ENCODE measurements around the gene FOXJ2.

Gene FOXJ2

GRCh38 chr12:8034802-8035201 is 2.3 kb downstream of the FOXJ2 start:
- no peak overlapping the region for H3K27ac ChIP-seq (replicated peaks)
- H3K4me3 ChIP-seq (replicated peaks; ENCODE audit: insufficient read depth, low read length) = no peak overlapping the region
- no peak for DNase-seq (ENCODE audit: low read depth in 1 of 2, low spot score in 1 of 2)
- TF ChIP-seq, protein P1, sequence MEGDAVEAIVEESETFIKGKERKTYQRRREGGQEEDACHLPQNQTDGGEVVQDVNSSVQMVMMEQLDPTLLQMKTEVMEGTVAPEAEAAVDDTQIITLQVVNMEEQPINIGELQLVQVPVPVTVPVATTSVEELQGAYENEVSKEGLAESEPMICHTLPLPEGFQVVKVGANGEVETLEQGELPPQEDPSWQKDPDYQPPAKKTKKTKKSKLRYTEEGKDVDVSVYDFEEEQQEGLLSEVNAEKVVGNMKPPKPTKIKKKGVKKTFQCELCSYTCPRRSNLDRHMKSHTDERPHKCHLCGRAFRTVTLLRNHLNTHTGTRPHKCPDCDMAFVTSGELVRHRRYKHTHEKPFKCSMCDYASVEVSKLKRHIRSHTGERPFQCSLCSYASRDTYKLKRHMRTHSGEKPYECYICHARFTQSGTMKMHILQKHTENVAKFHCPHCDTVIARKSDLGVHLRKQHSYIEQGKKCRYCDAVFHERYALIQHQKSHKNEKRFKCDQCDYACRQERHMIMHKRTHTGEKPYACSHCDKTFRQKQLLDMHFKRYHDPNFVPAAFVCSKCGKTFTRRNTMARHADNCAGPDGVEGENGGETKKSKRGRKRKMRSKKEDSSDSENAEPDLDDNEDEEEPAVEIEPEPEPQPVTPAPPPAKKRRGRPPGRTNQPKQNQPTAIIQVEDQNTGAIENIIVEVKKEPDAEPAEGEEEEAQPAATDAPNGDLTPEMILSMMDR (IDR thresholded peaks at IDR 0.05; ENCODE audit: insufficient read depth, low read length) = no peak
- TF ChIP-seq POLR2AphosphoS5 (IDR thresholded peaks at IDR 0.05; ENCODE audit: low read depth) = no peak
- TF ChIP-seq GABPA (IDR thresholded peaks at IDR 0.05; ENCODE audit: low read depth) = no peak
- no peak for TF ChIP-seq REST (IDR thresholded peaks at IDR 0.05; ENCODE audit: insufficient replicate concordance, low read depth)
- no peak for TF ChIP-seq SPI1 (IDR thresholded peaks at IDR 0.05; ENCODE audit: borderline replicate concordance, low read depth)
- H3K27me3 ChIP-seq (ENCODE audit: insufficient read depth, poor library complexity, severe bottlenecking) = no peaks in the 10 kb centered on the region

DNA sequence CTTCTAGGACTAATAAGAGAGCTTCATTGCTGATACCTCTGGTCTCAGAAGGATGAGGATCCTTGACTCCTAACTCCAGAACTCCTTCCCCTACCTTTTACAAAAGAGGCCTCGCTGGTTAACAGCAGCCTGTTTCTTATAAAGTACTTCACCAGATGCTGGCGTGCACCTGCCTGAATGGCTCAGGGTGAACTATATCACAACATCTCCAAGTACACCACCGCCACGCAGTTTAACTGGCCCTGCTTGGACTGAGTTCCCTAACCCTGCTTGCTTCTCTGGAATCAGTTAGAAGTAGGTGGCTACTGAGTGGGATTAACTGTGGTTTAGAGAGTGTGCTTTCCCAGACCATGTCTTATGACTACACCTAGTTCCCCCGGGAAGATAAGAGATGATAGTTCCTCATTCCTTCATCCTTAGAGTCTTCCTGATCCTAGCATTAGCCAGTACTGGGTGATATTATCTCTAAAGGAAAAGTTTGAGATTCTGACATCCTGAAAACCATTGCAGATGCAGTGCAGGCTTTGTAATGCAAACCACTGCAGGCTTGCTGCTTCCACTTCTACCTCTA is 3.0 kb downstream of the FOXJ2 start:
- Histone ChIP-seq H3K27me3 (ENCODE audit: insufficient read depth, poor library complexity, severe bottlenecking) (no peaks in the 10 kb centered on the region), H3K4me3 (replicated peaks; ENCODE audit: insufficient read depth, low read length) (no peak overlapping the region), H3K27ac (replicated peaks) (no peak overlapping the region)
- no peak for DNase-seq (ENCODE audit: low read depth in 1 of 2, low spot score in 1 of 2)
- no peak for TF ChIP-seq GABPA (IDR thresholded peaks at IDR 0.05; ENCODE audit: low read depth)
- no peak for TF ChIP-seq SPI1 (IDR thresholded peaks at IDR 0.05; ENCODE audit: borderline replicate concordance, low read depth)
- no peak for TF ChIP-seq REST (IDR thresholded peaks at IDR 0.05; ENCODE audit: insufficient replicate concordance, low read depth)
- TF ChIP-seq, protein P1 (IDR thresholded peaks at IDR 0.05; ENCODE audit: insufficient read depth, low read length) = no peak
- no peak for TF ChIP-seq POLR2AphosphoS5 (IDR thresholded peaks at IDR 0.05; ENCODE audit: low read depth)

DNA sequence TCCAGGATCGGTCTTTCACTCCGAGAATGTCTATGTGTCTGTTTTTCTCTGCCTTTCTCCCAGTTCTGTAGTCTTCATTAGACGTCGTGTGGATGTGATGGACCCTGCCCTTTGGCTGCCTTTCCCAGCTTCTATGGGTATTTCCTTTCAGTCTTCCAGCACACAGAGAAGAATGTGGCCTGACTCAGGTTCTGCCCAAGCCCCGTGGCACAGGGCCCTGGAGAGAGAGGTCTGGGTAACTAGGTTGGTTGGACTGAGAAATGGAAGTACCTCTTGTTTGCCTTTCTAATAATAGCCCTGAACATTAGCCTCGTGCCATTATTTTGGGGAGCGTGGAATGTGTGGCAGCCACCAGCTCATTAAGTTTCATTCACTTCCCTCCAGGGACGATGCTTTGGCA is 3.8 kb downstream of the FOXJ2 start:
- Histone ChIP-seq H3K27ac (replicated peaks) (no peak overlapping the region), H3K4me3 (replicated peaks; ENCODE audit: insufficient read depth, low read length) (no peak overlapping the region), H3K27me3 (ENCODE audit: insufficient read depth, poor library complexity, severe bottlenecking) (no peaks in the 10 kb centered on the region)
- DNase-seq (ENCODE audit: low read depth in 1 of 2, low spot score in 1 of 2) = no peak
- no peak for TF ChIP-seq POLR2AphosphoS5 (IDR thresholded peaks at IDR 0.05; ENCODE audit: low read depth)
- TF ChIP-seq REST (IDR thresholded peaks at IDR 0.05; ENCODE audit: insufficient replicate concordance, low read depth) = no peak
- no peak for TF ChIP-seq GABPA (IDR thresholded peaks at IDR 0.05; ENCODE audit: low read depth)
- no peak for TF ChIP-seq SPI1 (IDR thresholded peaks at IDR 0.05; ENCODE audit: borderline replicate concordance, low read depth)
- TF ChIP-seq, protein P1 (IDR thresholded peaks at IDR 0.05; ENCODE audit: insufficient read depth, low read length) = no peak
